Regular cardiac myocyte (primary cell): ENCODE results near the gene HELQ. TPM values are rescaled to one million over a fixed set of nuclear protein-coding genes. Genes with fewer than 3 reads are reported as not detected.

ENCODE experiments used
- total RNA-seq: library from RNA; depleted of rRNA; stranded (reverse); fragments of >200 nt; gene quantifications from 2 replicates; pipeline ENCODE4 v1.2.3, GENCODE V29; 2014

HELQ gene, protein sequence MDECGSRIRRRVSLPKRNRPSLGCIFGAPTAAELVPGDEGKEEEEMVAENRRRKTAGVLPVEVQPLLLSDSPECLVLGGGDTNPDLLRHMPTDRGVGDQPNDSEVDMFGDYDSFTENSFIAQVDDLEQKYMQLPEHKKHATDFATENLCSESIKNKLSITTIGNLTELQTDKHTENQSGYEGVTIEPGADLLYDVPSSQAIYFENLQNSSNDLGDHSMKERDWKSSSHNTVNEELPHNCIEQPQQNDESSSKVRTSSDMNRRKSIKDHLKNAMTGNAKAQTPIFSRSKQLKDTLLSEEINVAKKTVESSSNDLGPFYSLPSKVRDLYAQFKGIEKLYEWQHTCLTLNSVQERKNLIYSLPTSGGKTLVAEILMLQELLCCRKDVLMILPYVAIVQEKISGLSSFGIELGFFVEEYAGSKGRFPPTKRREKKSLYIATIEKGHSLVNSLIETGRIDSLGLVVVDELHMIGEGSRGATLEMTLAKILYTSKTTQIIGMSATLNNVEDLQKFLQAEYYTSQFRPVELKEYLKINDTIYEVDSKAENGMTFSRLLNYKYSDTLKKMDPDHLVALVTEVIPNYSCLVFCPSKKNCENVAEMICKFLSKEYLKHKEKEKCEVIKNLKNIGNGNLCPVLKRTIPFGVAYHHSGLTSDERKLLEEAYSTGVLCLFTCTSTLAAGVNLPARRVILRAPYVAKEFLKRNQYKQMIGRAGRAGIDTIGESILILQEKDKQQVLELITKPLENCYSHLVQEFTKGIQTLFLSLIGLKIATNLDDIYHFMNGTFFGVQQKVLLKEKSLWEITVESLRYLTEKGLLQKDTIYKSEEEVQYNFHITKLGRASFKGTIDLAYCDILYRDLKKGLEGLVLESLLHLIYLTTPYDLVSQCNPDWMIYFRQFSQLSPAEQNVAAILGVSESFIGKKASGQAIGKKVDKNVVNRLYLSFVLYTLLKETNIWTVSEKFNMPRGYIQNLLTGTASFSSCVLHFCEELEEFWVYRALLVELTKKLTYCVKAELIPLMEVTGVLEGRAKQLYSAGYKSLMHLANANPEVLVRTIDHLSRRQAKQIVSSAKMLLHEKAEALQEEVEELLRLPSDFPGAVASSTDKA
- 12.8 and 16.1 TPM in 2 replicates for total RNA-seq

DNA sequence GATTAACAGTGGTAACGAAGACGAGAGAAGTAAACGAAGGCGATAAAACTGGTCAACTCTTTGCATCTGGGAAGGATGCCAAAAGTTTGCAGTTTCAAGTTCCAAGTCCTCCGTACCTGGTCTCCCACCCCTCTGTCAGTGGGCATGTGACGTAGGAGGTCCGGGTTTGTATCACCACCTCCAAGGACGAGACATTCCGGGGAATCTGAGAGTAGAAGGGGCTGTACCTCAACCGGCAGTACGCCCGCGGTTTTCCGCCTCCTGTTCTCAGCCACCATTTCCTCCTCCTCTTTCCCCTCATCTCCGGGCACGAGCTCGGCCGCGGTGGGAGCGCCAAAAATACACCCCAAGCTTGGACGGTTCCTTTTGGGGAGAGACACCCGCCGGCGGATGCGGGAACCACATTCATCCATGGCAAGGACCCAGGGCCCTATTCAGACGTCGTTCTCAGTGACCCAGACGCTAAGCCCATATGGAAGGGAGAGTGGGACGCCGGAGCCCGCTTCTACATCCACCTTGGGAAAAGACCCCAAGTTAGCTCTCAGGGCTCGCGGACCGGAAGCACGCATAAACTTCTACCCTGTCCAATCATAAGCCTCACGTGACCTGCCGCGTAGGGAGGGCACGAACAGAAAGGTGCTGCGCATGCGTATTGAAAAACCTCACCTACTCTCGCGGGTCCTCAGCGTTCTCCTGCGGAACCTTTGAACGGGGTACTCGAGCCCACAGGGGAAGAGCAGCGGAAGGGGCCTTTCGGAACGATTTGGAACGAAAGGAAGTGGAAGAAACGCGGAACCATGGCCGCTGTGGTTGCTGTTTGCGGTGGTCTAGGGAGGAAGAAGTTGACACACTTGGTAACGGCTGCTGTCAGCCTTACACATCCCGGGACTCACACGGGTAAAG lies at the start of gene HELQ, which contains the start of gene MRPS18C:
Gene HELQ, minus strand, starts transcription at position 543 of the 903 bp plus-strand sequence. Its CDS starts 130 bp downstream, at position 413.
Gene MRPS18C, plus strand, starts transcription at position 778 of the 903 bp plus-strand sequence. Its CDS starts 20 bp downstream, at position 798.

DNA sequence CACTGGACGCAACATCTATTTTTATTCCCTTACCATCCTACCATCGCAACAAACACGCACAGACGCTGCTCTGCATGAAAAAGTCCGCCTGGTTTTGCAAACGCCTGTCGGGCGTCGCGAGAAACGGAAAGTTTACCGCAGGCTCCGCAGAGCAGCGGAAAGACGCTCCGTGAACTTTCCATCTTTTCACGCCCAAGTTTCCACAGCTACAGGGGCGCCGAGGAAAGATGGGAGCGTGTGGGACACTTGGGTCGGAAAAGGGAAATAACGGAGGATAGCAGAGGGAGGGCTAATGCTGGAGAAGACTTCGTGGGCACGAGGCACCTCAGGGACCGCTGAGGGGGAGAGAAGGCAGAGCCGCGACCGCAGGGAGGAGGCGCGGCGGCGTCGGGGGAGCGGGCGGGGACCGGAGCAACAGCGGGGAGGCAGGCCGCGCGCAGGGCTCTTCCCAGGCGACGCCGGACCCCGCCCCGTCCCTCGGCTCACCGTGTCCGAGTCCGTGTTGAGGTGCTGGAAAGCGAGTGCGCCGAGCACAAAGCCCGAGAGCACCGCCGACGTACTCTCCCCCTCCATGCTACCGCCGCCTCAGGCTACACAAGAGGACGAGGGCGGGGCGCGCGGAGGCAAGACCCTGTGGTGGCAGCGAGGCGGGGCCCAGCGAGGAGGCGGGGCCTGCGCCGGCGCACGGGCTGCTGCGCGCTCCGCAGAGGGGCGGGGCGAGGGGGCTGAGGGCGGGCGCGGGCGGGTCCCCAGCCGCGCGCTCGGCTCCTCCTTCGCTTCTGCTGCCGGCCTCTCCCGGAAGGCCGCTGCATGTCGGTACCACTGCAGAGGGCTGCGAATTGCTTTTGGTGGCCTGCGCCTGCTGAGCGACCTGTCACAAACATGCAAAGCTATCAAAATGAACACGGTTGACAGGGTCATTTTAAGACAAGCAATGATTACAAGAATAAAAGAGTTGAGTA lies 29.2 kb upstream of the HELQ start, which contains the start of gene ABRAXAS1:
Gene ABRAXAS1, minus strand, starts transcription at position 601 of the 962 bp plus-strand sequence. Its CDS starts 28 bp downstream, at position 573.

Other genes with a start within 250 kb of the HELQ start
- gene COQ2, start 171.0 kb downstream of the HELQ start, total RNA-seq: 8.7 and 21.9 TPM in 2 replicates
- gene HPSE, start 121.0 kb downstream of the HELQ start, total RNA-seq: 0.56 and 0.58 TPM in 2 replicates
- gene MRPS18C, start 235 bp upstream of the HELQ start, total RNA-seq: 19.2 and 22.4 TPM in 2 replicates
- gene ABRAXAS1, start 29.3 kb upstream of the HELQ start, total RNA-seq: 9.2 and 14.1 TPM in 2 replicates
- gene GPAT3, start 80.3 kb upstream of the HELQ start, total RNA-seq: 7.6 and 17.8 TPM in 2 replicates